ENCODE results near the gene TRMT6.

The TRMT6 gene

GRCh38 chr20:5945963-5946362 lies 4.4 kb downstream of the TRMT6 start:
- DNase-seq, result no peak

DNA sequence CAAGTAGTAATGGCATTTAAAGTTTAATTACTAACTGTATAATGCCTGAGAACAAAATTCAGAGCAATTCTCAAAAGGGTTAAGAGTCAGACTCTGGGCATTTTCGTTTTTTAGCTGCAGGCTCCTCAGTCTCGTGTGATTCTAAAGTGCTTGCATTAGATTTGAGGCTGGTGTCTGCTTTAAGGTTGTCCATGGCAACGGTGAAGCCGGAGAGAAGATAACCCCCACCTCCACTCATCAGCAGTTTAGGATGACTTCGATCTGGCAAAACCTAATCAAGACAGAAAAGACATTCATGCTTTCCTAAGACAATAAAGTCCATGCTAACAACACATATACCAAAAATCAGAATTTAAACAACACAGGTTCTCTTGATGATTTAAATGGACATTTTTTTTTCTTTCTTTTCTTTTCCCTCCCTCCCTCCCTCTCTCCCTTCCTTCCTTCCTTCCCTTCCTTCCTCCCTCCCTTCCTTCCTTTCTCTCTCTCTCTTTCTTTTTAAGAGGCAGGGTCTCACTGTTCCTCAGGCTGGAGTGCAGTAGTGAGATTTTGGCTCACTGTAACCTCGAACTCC lies 11.8 kb downstream of the TRMT6 start:
- DNase-seq, result no peak

- DNase-seq, result no peak
Measured at GRCh38 chr20:5936238-5936637, 14.1 kb downstream of the TRMT6 start.

GRCh38 chr20:5935384-5935783 lies 14.9 kb downstream of the TRMT6 start:
- no peak for DNase-seq

GRCh38 chr20:5933802-5934436 lies 16.4 kb downstream of the TRMT6 start:
- peak; percentile 4 for DNase-seq

- no peak for DNase-seq
Measured at GRCh38 chr20:5932796-5933195, 17.5 kb downstream of the TRMT6 start.

GRCh38 chr20:5931411-5931810 lies 18.9 kb downstream of the TRMT6 start:
- DNase-seq, result no peak

GRCh38 chr20:5928836-5929715 lies 21.3 kb downstream of the TRMT6 start:
- DNase-seq, result no peak

GRCh38 chr20:5927749-5928462 lies 22.4 kb downstream of the TRMT6 start:
- no peak for DNase-seq

GRCh38 chr20:5925551-5925950 lies 24.8 kb downstream of the TRMT6 start:
- DNase-seq, result no peak

DNA sequence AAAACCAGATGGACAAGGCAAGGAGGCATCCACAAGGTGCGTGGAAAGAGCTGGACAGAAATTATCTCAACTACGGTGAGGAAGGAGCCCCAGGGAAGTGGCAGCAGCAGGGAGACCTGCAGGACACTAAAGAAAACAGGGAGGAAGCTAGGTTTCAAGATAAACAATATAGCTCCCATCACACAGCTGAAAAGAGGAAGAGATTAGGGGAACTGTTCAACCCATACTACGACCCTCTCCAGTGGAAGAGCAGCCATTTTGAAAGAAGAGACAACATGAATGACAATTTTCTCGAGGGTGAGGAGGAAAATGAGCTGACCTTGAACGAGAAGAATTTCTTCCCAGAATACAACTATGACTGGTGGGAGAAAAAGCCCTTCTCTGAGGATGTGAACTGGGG lies 26.8 kb downstream of the TRMT6 start:
- DNase-seq, result no peak

DNA sequence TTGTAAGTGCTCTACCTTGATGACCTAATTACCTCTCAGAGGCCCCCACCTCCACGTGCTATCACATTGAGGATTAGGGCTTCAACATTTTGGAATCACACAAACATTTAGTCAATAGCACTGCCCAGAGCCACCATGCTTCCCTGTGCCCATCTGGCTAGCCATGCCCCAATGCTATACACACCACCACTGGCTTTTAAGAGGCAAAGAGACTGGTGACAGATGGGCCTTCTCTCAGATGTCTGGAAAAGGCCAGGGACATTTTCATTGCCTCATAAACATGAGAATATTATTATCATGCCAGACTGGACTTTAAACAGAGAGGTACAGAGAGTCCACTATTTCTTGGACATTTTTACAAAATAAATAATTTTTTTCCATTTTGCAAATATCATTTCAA lies 29.8 kb downstream of the TRMT6 start:
- no peak for DNase-seq

GRCh38 chr20:5919626-5920544 lies 30.4 kb downstream of the TRMT6 start:
- no peak for DNase-seq

DNA sequence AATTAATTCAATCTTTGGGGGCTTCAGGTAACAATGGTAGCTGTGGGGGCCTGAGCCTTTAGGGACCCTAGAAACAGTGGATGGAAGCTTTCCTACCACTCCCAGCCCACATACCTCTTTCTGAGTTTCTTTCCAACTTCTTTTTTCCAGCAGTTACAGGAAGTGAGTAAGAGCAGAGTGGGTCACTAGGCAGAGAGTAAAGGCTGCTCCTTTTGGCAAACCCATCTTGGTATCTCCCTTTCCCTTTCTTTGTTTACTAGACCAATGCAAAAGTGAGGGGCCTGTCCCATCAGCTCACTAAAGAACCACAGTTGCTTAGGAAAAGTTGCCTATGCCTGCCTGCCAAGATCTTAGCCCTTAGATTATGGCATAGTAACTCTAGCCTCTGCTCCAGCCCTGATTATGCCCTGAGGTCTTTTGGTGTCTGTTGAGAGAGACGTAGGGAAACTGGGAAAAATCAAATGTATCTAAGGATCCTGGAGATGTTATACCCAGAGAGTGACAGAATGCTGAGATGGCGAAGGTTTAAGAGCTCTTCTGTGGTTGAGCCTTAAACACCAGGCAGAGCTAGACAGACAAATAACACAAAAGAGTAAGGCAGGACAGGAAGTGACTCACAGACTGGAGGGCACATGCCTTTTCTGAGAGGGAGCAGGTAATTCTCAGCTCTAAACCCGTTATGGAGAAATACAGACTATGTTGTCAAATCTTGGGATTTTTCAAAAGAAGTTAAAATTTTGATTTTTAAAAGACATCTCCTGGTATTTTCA lies 31.3 kb downstream of the TRMT6 start:
- peak; percentile 20 for DNase-seq

- no peak for DNase-seq
Measured at GRCh38 chr20:5914859-5915258, 35.5 kb downstream of the TRMT6 start.

DNA sequence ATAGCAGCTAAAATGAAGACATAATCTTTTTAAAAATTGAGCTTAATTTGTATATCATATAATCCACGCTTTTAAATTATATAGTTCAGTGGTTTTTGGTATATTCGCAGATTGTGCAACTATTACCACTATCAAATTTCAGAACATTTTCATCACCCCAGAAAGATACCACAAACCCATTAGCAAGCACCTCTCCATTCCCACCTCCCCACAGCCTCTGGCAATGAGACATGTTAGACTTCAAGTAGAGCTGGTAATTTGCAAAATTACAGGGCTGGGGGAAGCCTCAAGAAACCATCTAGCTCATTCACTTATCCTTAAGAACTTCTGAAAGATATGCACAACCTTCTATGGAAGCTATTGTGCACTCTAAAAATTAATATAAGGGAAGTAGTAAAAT lies 37.2 kb downstream of the TRMT6 start:
- no peak for DNase-seq

DNA sequence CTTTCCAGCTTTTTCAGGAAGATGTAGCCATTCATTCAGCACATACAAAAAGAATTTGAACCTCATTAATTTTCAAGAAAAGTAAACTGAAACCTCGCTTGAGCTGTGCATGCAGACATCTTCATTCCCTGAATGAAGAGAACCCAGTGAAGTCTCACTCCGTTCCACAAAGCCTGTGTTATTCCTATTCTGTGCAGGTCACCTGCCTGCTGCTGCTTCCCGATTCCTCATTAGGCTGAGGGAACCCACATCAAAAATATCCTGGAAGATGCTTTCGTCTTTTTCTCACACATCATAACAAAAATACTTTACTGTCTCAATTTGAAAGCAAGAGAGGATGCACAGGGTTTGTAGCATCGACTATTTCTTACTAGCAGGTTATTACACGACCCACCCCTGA lies 40.1 kb downstream of the TRMT6 start:
- no peak for DNase-seq

DNA sequence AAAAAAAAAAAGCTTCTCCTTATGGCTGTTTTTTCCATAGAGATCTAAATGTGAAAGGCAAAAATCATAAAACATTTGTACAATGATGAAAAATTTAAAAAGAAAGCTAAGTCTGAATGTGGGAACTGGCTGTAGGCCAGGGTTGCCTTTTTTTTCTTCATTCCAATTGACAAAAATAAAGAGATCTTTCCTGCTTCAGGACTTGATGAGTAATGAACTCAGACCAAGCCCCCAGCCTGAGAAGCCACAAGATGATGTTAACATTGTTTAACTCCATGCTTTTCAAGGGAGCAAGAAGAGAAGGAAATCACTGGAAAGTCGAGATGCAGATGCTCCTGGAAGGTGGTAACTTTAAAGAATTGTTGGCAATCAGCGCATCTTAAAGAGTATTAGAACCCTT lies 41.4 kb downstream of the TRMT6 start:
- no peak for DNase-seq

GRCh38 chr20:5900908-5901307 lies 49.4 kb downstream of the TRMT6 start:
- no peak for DNase-seq

DNA sequence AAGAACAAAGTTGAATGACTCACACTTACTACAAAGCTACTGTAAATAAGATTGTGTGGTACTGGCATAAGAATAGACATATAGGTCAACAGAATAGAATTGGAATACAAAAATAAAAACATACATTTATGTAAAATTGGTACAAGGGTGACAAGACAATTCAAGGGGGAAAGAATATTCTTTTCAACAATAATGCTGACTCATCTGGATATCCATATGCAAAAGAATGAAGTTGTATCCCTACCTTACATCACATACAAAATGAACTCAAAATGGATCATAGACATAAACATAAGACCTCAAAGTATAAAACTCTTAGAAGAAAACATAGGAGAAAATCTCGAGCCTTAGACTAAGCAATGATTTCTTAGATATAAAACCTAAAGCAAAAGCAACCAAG lies 50.9 kb downstream of the TRMT6 start:
- no peak for DNase-seq

GRCh38 chr20:5895626-5896025 lies 54.7 kb downstream of the TRMT6 start:
- no peak for DNase-seq

DNA sequence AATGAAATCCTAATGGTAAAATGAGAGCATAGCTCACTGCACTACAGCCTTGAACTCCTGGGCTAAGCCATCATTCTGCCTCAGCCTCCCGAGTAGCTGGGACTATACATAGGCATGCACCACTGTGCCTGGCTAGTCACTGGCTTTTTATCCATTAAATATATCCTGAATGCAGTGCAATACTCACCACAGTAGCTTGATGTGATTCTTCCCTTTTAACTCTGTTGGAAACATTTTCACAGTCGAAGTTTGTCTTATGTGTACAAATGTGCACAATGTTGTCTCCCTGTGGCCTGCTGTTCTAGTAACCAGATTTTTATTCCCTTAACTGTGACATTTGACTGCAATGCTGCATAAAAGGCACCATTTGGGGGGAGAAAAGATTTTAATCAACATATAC lies 56.7 kb downstream of the TRMT6 start:
- DNase-seq, result no peak
